Measurements from ENCODE around the gene DPYD. TPM values are rescaled to one million over a fixed set of nuclear protein-coding genes. Genes with fewer than 3 reads are reported as not detected.
A peak's percentile ranks its signal among the peaks of the same experiment; 100 is the strongest.

DPYD gene
- total RNA-seq, 2 experiments from 2014 or later = 34.4 to 35.9 TPM

DNA sequence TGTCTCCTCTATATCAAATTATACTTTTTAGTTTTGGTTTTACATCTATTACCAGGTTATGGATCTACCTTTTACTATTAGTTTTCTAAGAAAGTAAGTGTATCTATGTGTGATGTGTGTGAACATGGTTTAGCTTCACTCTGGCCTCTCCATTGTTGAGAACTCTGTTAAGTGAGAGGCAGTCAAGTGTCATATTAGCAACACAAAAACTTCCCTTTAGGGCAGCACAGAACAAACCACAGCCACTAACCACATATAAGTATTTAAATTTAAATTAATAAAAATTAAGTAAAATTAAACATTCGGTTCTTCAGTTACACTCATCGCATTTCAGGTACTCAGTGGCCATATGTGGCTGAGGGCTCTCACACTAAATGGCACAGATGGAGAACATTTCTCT is 96.6 kb downstream of the DPYD start:
- H3K27me3 ChIP-seq (ENCODE audit: control insufficient read depth in 1 of 2, insufficient read depth in 2 of 2, low read length in 2 of 2) = no peaks in the 10 kb centered on the region
- TF ChIP-seq, protein P1, sequence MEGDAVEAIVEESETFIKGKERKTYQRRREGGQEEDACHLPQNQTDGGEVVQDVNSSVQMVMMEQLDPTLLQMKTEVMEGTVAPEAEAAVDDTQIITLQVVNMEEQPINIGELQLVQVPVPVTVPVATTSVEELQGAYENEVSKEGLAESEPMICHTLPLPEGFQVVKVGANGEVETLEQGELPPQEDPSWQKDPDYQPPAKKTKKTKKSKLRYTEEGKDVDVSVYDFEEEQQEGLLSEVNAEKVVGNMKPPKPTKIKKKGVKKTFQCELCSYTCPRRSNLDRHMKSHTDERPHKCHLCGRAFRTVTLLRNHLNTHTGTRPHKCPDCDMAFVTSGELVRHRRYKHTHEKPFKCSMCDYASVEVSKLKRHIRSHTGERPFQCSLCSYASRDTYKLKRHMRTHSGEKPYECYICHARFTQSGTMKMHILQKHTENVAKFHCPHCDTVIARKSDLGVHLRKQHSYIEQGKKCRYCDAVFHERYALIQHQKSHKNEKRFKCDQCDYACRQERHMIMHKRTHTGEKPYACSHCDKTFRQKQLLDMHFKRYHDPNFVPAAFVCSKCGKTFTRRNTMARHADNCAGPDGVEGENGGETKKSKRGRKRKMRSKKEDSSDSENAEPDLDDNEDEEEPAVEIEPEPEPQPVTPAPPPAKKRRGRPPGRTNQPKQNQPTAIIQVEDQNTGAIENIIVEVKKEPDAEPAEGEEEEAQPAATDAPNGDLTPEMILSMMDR (IDR thresholded peaks at IDR 0.05) = no peak
- DNase-seq = no peak
- H3K27ac ChIP-seq (ENCODE audit: low read depth in 1 of 2, low read length in 2 of 2) = no peak overlapping the region
- H3K4me1 Mint-ChIP-seq (ENCODE audit: low read depth) = no peaks in the 10 kb centered on the region
- H3K4me3 Mint-ChIP-seq = no peak overlapping the region
- no peak overlapping the region for H3K4me3 ChIP-seq (ENCODE audit: low read length)
- H3K27ac Mint-ChIP-seq = no peak overlapping the region
- ATAC-seq (ENCODE audit: poor library complexity) = no peak
- H3K9me3 Mint-ChIP-seq = no peaks in the 10 kb centered on the region
- POLR2A ChIA-PET = no interaction called here
- intact Hi-C loops (cut with DNase I, micrococcal nuclease) = loop anchor here in 1 of 2 experiments (5.0 kb wide), 1 partner anchor 857 kb away; no protein-coding TSS in a partner anchor
- no peaks in the 10 kb centered on the region for H3K4me1 ChIP-seq (ENCODE audit: insufficient read depth, low read length)
- no peaks in the 10 kb centered on the region for H3K9me3 ChIP-seq (ENCODE audit: control insufficient read depth in 1 of 2, insufficient read depth in 1 of 2, low read length in 2 of 2)
- CTCF ChIA-PET = no interaction called here
- H3K36me3 Mint-ChIP-seq (ENCODE audit: low read depth) = peaks cover 20% of the 10 kb centered on the region
- H3K27me3 Mint-ChIP-seq = no peaks in the 10 kb centered on the region
- peaks cover 2% of the 10 kb centered on the region for H3K36me3 ChIP-seq (ENCODE audit: insufficient read depth, low read length)

DNA sequence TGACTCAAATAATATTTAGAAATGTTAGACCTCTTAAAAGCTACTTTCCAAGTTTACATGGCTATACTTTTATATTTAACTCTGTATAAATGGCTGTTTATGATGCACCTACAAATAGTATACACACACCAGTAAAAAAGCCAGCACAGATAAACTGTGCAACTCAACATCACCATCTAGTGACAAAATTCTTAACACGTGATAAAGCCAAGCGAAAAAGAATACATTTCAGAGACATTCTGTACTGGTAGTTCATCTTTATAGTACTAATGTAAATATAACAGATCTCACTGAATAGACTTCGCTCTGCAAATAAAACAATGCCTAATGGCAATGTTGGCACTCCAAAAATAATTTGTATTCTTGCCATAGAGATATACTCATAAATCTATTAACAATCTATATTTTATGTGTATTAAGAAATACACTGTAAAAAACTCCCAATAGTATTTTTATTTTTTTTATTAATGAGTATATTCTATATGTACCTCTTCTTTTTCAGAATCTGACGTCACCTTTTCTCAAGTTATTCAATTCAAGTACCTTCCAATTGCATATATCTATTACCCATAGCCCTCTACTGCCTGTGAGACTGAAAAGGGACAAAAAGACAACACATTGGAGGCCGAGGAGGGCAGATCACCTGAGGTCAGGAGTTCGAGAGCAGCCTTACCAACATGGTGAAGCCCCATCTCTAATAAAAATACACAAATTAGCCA is 100.2 kb downstream of the DPYD start:
- Histone ChIP-seq H3K4me1 (ENCODE audit: insufficient read depth, low read length) (no peaks in the 10 kb centered on the region), H3K27ac (ENCODE audit: low read depth in 1 of 2, low read length in 2 of 2) (no peak overlapping the region), H3K36me3 (ENCODE audit: insufficient read depth, low read length) (no peaks in the 10 kb centered on the region), H3K27me3 (ENCODE audit: control insufficient read depth in 1 of 2, insufficient read depth in 2 of 2, low read length in 2 of 2) (no peaks in the 10 kb centered on the region), H3K4me3 (ENCODE audit: low read length) (no peak overlapping the region), H3K9me3 (ENCODE audit: control insufficient read depth in 1 of 2, insufficient read depth in 1 of 2, low read length in 2 of 2) (no peaks in the 10 kb centered on the region)
- Mint-ChIP-seq H3K4me3 (no peak overlapping the region), H3K4me1 (ENCODE audit: low read depth) (peaks cover 2% of the 10 kb centered on the region), H3K27me3 (no peaks in the 10 kb centered on the region), H3K36me3 (ENCODE audit: low read depth) (peaks cover 14% of the 10 kb centered on the region), H3K9me3 (no peaks in the 10 kb centered on the region), H3K27ac (no peak overlapping the region)
- TF ChIP-seq, protein P1 (IDR thresholded peaks at IDR 0.05) = no peak
- POLR2A ChIA-PET = no interaction called here
- intact Hi-C loops (cut with DNase I, micrococcal nuclease) = loop anchor here in 1 of 2 experiments (5.0 kb wide), 1 partner anchor 853 kb away; no protein-coding TSS in a partner anchor
- ATAC-seq (ENCODE audit: poor library complexity) (no peak), DNase-seq (peak in 3 of 14 experiments; percentile 14 to 22 (median 15))
- CTCF ChIA-PET = no interaction called here

DNA sequence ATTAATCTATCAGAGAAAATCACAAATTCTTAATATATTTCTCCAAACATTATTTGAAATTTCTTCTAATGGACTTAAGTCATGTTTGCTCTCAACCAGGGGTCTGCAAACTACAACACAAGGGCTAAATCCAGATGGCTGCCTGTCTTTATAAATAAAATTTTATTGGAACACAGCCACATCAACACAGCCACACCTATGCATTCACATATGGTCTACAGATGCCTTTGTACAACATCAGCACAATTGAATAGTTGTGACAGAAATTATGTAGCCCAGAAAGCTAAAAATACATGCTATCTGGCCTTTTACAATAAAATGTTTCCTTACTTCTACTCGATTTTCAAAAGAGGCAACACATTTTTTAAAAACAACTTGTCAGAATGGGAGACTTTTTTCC is 103.9 kb downstream of the DPYD start:
- Histone ChIP-seq H3K27me3 (ENCODE audit: control insufficient read depth in 1 of 2, insufficient read depth in 2 of 2, low read length in 2 of 2) (no peaks in the 10 kb centered on the region), H3K9me3 (ENCODE audit: control insufficient read depth in 1 of 2, insufficient read depth in 1 of 2, low read length in 2 of 2) (no peaks in the 10 kb centered on the region), H3K27ac (ENCODE audit: low read depth in 1 of 2, low read length in 2 of 2) (no peak overlapping the region), H3K4me1 (ENCODE audit: insufficient read depth, low read length) (no peaks in the 10 kb centered on the region), H3K4me3 (ENCODE audit: low read length) (no peak overlapping the region), H3K36me3 (ENCODE audit: insufficient read depth, low read length) (no peaks in the 10 kb centered on the region)
- H3K4me3 Mint-ChIP-seq = no peak overlapping the region
- intact Hi-C loops (cut with DNase I, micrococcal nuclease) = no loop called here
- H3K27ac Mint-ChIP-seq = no peak overlapping the region
- peaks cover 19% of the 10 kb centered on the region for H3K36me3 Mint-ChIP-seq (ENCODE audit: low read depth)
- no peaks in the 10 kb centered on the region for H3K27me3 Mint-ChIP-seq
- ATAC-seq (ENCODE audit: poor library complexity) = no peak
- H3K4me1 Mint-ChIP-seq (ENCODE audit: low read depth) = peaks cover 9% of the 10 kb centered on the region
- DNase-seq = no peak
- no peaks in the 10 kb centered on the region for H3K9me3 Mint-ChIP-seq
- POLR2A ChIA-PET = no interaction called here
- TF ChIP-seq, protein P1 (IDR thresholded peaks at IDR 0.05) = no peak
- CTCF ChIA-PET = no interaction called here

All from CD4-positive, alpha-beta T cell (primary cell).